ENCODE measurements around the gene FRAS1.
"Not testable (repeated sequence)": the region's sequence is repeated elsewhere in the genome, so short reads cannot be mapped to it uniquely, and the experiment has no call there.

FRAS1 gene, protein sequence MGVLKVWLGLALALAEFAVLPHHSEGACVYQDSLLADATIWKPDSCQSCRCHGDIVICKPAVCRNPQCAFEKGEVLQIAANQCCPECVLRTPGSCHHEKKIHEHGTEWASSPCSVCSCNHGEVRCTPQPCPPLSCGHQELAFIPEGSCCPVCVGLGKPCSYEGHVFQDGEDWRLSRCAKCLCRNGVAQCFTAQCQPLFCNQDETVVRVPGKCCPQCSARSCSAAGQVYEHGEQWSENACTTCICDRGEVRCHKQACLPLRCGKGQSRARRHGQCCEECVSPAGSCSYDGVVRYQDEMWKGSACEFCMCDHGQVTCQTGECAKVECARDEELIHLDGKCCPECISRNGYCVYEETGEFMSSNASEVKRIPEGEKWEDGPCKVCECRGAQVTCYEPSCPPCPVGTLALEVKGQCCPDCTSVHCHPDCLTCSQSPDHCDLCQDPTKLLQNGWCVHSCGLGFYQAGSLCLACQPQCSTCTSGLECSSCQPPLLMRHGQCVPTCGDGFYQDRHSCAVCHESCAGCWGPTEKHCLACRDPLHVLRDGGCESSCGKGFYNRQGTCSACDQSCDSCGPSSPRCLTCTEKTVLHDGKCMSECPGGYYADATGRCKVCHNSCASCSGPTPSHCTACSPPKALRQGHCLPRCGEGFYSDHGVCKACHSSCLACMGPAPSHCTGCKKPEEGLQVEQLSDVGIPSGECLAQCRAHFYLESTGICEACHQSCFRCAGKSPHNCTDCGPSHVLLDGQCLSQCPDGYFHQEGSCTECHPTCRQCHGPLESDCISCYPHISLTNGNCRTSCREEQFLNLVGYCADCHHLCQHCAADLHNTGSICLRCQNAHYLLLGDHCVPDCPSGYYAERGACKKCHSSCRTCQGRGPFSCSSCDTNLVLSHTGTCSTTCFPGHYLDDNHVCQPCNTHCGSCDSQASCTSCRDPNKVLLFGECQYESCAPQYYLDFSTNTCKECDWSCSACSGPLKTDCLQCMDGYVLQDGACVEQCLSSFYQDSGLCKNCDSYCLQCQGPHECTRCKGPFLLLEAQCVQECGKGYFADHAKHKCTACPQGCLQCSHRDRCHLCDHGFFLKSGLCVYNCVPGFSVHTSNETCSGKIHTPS (N-terminal part only)

DNA sequence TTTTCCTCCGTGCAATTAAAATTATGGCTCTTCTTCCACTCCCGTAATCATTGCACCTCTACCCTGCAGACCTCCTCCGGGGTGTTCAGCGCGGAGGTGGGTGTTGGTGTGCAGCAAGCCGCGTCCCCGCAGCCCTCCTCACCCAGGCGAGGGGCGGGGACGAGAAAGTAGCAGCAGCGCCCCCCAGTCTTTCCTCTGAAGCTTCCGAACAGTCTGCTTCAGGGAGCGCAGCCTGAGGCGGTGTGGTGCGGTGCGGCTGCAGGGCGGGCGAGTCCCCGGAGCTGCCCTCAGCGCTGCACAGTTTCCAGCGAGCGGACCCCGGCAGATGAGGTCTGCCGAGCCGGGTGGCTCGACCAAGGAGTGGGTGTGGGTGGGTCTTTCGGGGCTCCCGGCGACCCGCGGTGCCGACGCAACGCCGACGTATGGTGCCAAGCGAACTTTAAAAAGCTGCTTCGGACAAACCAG is at the start of gene FRAS1:
Gene FRAS1 (plus strand): TSS at position 189 of the 465 bp plus-strand sequence. CDS start 687 bp downstream, outside the sequence.
- TF ChIP-seq, protein P1, sequence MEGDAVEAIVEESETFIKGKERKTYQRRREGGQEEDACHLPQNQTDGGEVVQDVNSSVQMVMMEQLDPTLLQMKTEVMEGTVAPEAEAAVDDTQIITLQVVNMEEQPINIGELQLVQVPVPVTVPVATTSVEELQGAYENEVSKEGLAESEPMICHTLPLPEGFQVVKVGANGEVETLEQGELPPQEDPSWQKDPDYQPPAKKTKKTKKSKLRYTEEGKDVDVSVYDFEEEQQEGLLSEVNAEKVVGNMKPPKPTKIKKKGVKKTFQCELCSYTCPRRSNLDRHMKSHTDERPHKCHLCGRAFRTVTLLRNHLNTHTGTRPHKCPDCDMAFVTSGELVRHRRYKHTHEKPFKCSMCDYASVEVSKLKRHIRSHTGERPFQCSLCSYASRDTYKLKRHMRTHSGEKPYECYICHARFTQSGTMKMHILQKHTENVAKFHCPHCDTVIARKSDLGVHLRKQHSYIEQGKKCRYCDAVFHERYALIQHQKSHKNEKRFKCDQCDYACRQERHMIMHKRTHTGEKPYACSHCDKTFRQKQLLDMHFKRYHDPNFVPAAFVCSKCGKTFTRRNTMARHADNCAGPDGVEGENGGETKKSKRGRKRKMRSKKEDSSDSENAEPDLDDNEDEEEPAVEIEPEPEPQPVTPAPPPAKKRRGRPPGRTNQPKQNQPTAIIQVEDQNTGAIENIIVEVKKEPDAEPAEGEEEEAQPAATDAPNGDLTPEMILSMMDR (conservative IDR thresholded peaks at IDR 0.05; ENCODE audit: low read depth, low read length) = no peak
- DNase-seq (ENCODE audit: low read depth) = peak; percentile 26
- peak within 1 kb of the TSS; percentile 60 for H3K4me3 ChIP-seq (ENCODE audit: low read depth, low read length)

DNA sequence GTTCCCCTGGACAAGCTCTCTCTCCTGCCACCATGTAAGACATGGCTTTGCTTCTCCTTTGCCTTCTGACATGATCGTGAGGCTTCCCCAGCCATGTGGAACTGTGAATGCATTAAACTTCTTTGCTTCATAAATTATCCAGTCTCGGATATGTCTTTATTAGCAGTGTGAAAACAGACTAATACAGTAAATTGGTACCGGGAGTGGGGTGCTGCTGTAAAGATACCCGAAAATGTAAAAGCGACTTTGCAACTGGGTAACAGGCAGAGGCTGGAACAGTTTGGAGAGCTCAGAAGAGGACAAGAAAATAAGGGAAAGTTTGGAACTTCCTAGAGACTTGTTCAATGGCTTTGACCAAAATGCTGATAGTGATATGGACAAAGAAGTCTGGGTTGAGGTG is 46.1 kb upstream of the FRAS1 start:
- DNase-seq (ENCODE audit: low read depth); H3K4me3 ChIP-seq (ENCODE audit: low read depth, low read length): not testable (repeated sequence)

DNA sequence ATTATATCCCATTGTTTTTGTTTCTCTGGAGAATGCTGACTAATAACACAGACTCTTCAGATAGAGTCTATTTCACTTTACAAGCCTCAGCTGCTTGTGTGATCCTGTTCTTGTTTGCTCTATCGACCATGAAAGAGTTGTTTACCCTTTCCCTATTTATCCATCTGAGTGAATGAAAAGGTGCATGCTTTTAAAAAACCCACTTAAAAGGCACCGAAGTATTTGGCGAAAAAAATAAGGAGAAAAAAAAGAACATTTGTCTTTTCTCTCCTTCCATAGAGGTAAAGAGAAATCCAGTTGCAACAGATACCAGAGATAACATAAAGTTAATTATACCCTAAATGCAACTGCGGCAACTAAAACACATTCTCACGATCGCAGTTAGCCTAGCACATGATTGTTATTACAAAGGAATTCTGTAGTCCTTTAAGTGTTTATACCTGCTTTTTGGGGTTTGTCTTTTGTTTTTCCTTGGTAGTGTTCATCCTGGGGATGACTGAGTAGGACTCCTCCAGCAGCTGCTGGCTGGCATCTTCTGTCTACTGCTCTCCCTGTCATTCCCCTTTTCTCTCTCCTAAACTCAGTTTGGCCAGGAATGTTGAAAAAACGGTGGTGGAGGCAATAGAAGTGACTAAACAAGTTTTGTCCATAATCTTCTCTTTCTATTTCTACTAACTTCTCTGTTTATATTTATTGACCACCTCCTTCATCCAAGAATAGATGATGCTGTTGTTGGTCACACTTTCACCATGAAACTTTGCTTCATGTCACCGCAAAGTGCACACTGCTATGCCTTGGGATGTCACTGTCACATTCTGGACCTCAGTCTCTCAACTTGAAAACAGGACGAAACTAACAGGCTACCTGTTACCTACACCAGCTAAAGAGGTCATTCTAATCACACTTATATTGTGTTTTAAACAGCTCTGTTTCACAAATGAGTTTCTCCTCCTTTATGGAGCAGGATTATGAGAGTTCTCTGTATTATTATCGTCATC is 41.9 kb upstream of the FRAS1 start:
- DNase-seq (ENCODE audit: low read depth) = no peak
- TF ChIP-seq, protein P1 (conservative IDR thresholded peaks at IDR 0.05; ENCODE audit: low read depth, low read length) = no peak
- H3K4me3 ChIP-seq (ENCODE audit: low read depth, low read length) = no peak overlapping the region

DNA sequence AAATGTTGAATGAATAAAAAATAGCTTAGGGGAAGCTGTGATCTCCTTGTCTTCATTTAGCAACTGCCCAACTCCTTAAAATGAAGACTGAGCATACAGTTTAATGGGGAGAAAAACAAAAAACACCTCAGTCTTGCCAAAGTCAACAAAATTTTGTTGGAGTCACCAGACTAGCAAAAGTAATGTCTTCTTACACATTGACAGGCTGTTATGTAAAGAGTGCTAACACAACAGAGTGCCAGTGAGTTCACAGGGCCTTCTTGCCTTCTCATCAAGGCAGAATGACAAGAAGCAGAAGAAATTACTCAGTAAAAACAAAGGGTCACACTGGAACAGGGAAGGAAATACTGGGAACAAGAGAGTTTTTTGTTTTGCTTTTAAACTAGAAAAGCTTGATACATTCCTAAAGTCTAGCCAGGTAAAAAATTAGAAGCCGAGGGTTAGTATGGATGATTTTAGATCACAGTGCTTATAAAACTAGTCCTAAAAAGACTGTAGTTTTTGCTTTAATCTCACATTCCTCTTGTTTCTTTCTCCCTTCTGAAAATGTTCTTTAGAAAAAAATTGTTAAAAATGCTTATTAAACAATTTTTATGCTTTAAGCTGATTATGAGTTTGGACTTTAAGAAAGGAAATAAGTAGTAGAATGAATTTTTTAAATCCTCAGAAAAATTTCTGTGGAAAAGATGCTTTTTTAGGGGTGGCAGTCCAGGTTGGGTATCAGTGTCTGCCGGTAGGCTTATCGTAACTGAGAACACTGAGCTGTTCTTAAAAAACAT is 38.7 kb upstream of the FRAS1 start:
- DNase-seq (ENCODE audit: low read depth) = no peak
- H3K4me3 ChIP-seq (ENCODE audit: low read depth, low read length) = no peak overlapping the region
- TF ChIP-seq, protein P1 (conservative IDR thresholded peaks at IDR 0.05; ENCODE audit: low read depth, low read length) = no peak

DNA sequence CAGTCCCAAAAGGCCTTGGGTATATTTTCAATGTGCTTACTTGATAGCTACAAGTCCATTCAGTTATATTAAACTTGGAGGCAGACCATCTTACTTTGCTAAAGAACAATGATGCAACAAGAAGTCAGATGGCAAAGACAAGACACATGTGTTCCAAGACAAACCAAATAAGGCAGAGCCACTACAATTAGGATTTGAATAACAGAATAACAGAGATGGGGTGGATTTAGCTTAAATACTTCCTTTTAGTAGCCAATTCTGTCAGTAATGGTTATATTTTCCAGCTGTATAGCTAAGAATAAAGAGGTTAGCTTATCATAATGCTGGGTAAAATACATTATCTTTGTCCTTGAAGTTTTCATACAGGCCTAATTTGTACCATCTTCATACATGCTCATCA is 37.7 kb upstream of the FRAS1 start:
- TF ChIP-seq, protein P1 (conservative IDR thresholded peaks at IDR 0.05; ENCODE audit: low read depth, low read length) = no peak
- DNase-seq (ENCODE audit: low read depth) = no peak
- no peak overlapping the region for H3K4me3 ChIP-seq (ENCODE audit: low read depth, low read length)

DNA sequence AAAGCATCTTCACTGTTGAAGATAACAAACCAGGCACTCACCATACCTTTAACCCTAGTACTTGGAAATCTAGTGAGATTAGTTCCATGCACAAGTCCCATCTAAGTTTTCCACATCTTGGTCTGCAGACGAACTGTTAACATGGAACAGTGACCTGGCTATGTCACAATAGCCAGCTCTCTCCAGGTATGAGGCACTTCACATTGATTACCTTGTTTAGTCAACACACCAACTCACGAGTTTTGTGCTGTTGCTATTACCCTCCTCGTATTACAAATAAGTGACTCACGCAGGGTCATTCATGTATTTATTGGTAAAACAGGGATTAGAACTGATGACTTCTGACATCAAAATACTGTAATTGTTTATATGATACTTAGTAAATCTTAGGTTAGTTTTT is 36.4 kb upstream of the FRAS1 start:
- TF ChIP-seq, protein P1 (conservative IDR thresholded peaks at IDR 0.05; ENCODE audit: low read depth, low read length) = no peak
- DNase-seq (ENCODE audit: low read depth) = no peak
- H3K4me3 ChIP-seq (ENCODE audit: low read depth, low read length) = no peak overlapping the region

All from choroid plexus epithelial cell (primary cell).